Epithelial cell of proximal tubule (primary cell): ENCODE measurements around the gene PTPRN2. TPM values are rescaled to one million over a fixed set of nuclear protein-coding genes. Genes with fewer than 3 reads are reported as not detected.
"Not testable (repeated sequence)": the region's sequence is repeated elsewhere in the genome, so short reads cannot be mapped to it uniquely, and the experiment has no call there.

Experiments used
- DNase-seq: peaks from one replicate; pipeline ENCODE4 v3.0.0-alpha.2; 2011; ENCODE audit warnings: low read depth
- H3K4me3 ChIP-seq: 2 replicates; pipeline ENCODE4 v1.5.1; 2011; ENCODE audit warnings: low read depth, mild to moderate bottlenecking, low read length
- CTCF ChIP-seq: conservative IDR thresholded peaks from 2 replicates; pipeline ENCODE4 v1.5.1; 2012; ENCODE audit warnings: low read depth, mild to moderate bottlenecking, low read length
- total RNA-seq: library from RNA; depleted of rRNA; stranded (reverse); fragments of >200 nt; gene quantifications from 2 replicates; pipeline ENCODE4 v1.2.3, GENCODE V29; 2015

PTPRN2 gene
- total RNA-seq, 1 donor from 2014 or later: 2.8 TPM

GRCh38 chr7:157508477-157508881 lies 1079.1 kb downstream of the PTPRN2 start:
- no peak overlapping the region for H3K4me3 ChIP-seq
- no peak for TF ChIP-seq CTCF
- DNase-seq: no peak

- no peak for TF ChIP-seq CTCF
Measured at GRCh38 chr7:157507987-157508386, 1079.6 kb downstream of the PTPRN2 start.

GRCh38 chr7:157506268-157506667 lies 1081.4 kb downstream of the PTPRN2 start:
- no peak overlapping the region for H3K4me3 ChIP-seq
- no peak for TF ChIP-seq CTCF
- no peak for DNase-seq

More at GRCh38 chr7:157507987-157508386, 1079.6 kb downstream of the PTPRN2 start:
- no peak for DNase-seq
- H3K4me3 ChIP-seq: no peak overlapping the region

GRCh38 chr7:157505646-157506045 lies 1082.0 kb downstream of the PTPRN2 start:
- TF ChIP-seq CTCF: no peak
- H3K4me3 ChIP-seq: no peak overlapping the region
- no peak for DNase-seq

GRCh38 chr7:157503229-157503628 lies 1084.4 kb downstream of the PTPRN2 start:
- DNase-seq: no peak
- H3K4me3 ChIP-seq: no peak overlapping the region
- no peak for TF ChIP-seq CTCF

GRCh38 chr7:157502701-157503111 lies 1084.9 kb downstream of the PTPRN2 start:
- no peak overlapping the region for H3K4me3 ChIP-seq
- TF ChIP-seq CTCF: no peak
- DNase-seq: no peak

- no peak for DNase-seq
- TF ChIP-seq CTCF: no peak
- no peak overlapping the region for H3K4me3 ChIP-seq
Measured at GRCh38 chr7:157501581-157501980, 1086.0 kb downstream of the PTPRN2 start.

- H3K4me3 ChIP-seq, DNase-seq: not testable (repeated sequence)
Measured at GRCh38 chr7:157500989-157501540, 1086.6 kb downstream of the PTPRN2 start.
